Measurements from ENCODE around the gene OPRM1.

DNA sequence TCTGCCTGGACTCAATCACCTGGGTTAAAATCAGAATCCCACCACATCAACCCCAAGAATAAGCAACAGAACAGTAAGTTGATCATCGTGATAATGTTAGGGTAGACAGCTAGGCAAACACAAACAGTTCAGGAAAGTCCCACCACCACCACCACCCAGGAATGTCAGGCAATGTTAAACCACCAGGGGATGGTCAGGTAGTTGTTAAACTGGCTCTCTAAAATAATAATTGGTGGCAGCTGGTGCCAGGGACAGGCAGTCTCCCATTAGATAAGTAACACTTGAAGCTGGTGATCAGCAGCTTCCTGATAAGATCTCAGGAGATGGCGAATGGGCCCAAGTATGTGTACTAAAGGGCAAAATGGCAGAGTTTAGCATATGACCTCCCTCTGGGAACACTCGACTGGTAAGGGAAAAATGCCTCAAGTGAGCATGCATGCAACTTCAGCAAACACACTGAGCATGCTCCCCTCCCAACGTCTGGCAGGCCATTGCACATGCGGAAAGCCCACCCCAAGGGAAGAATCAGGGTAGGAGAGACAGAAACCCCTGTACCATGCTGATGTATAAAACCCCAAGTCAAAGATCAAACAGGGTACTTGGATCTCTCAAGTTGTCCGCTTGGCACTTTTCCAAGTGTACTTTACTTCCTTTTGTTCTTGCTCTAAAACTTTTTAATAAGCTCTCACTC, 250.9 kb downstream of the OPRM1 start:
- no peak for TF ChIP-seq JUND (IDR thresholded peaks at IDR 0.05)
- TF ChIP-seq, protein P1, sequence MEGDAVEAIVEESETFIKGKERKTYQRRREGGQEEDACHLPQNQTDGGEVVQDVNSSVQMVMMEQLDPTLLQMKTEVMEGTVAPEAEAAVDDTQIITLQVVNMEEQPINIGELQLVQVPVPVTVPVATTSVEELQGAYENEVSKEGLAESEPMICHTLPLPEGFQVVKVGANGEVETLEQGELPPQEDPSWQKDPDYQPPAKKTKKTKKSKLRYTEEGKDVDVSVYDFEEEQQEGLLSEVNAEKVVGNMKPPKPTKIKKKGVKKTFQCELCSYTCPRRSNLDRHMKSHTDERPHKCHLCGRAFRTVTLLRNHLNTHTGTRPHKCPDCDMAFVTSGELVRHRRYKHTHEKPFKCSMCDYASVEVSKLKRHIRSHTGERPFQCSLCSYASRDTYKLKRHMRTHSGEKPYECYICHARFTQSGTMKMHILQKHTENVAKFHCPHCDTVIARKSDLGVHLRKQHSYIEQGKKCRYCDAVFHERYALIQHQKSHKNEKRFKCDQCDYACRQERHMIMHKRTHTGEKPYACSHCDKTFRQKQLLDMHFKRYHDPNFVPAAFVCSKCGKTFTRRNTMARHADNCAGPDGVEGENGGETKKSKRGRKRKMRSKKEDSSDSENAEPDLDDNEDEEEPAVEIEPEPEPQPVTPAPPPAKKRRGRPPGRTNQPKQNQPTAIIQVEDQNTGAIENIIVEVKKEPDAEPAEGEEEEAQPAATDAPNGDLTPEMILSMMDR (IDR thresholded peaks at IDR 0.05 in 2 of 3, conservative IDR thresholded peaks at IDR 0.05 in 1 of 3; ENCODE audit: borderline replicate concordance in 1 of 3, insufficient read depth in 1 of 3, low read depth in 2 of 3, low read length in 2 of 3): no peak
- TF ChIP-seq, protein P2, sequence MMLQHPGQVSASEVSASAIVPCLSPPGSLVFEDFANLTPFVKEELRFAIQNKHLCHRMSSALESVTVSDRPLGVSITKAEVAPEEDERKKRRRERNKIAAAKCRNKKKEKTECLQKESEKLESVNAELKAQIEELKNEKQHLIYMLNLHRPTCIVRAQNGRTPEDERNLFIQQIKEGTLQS (IDR thresholded peaks at IDR 0.05): no peak
- no peak for TF ChIP-seq EZH2phosphoT487 (IDR thresholded peaks at IDR 0.05; ENCODE audit: borderline replicate concordance)
- no peak for TF ChIP-seq SIN3A (IDR thresholded peaks at IDR 0.05; ENCODE audit: low read depth)
